Measurements from ENCODE around the gene E2F7. TPM values are rescaled to one million over a fixed set of nuclear protein-coding genes. Genes with fewer than 3 reads are reported as not detected.

The E2F7 gene
- polyA plus RNA-seq, 1 of the 3 experiments (the other 2 are of a cell fraction) = 8.8 TPM

- Histone ChIP-seq H3K9ac (no peak overlapping the region), H3K9me2 (no peaks in the 10 kb centered on the region), H3F3A (replicated peaks; ENCODE audit: insufficient read depth) (peaks cover 12% of the 10 kb centered on the region), H3K4me2 (no peak overlapping the region), H3K4me1 (ENCODE audit: control insufficient read depth in 1 of 2, insufficient read depth in 2 of 2, low read depth in 1 of 2, low read length in 1 of 2) (peaks cover 0 to 8% of the 10 kb centered on the region in 2 experiments; a peak in 1 of 4 replicates), H3K4me3 (ENCODE audit: low read depth in 2 of 2, low read length in 1 of 2) (no peak overlapping the region), H3K27ac (ENCODE audit: low read depth in 2 of 2, low read length in 1 of 2) (no peak overlapping the region), H3K79me2 (ENCODE audit: insufficient read depth) (no peaks in the 10 kb centered on the region), H4K20me1 (ENCODE audit: insufficient read depth) (no peaks in the 10 kb centered on the region), H3K27me3 (ENCODE audit: insufficient read depth) (no peaks in the 10 kb centered on the region), H3K36me3 (replicated peaks in 1 of 2; ENCODE audit: control insufficient read depth in 1 of 2, insufficient read depth in 2 of 2, low read length in 1 of 2) (no peaks in the 10 kb centered on the region), H3K9me3 (no peaks in the 10 kb centered on the region), H2AFZ (ENCODE audit: low read depth) (peak overlapping the region; percentile 60; the same call in 1 of the 2 replicates)
- 6% methylated on average over 1 of the region's 1 CpG for WGBS (ENCODE audit: low lambda C conversion rate)
- TF ChIP-seq RCOR1 (IDR thresholded peaks at IDR 0.05; ENCODE audit: low read length) = no peak
- TF ChIP-seq SIN3A (IDR thresholded peaks at IDR 0.05; ENCODE audit: borderline replicate concordance, low read depth, low read length) = no peak
- no peak for TF ChIP-seq ELF1 (IDR thresholded peaks at IDR 0.05)
- TF ChIP-seq ZBTB33 (IDR thresholded peaks at IDR 0.05; ENCODE audit: borderline replicate concordance, low read depth) = no peak
- TF ChIP-seq FOSL2 (IDR thresholded peaks at IDR 0.05; ENCODE audit: borderline replicate concordance, low read depth) = no peak
- TF ChIP-seq POLR2AphosphoS5 (IDR thresholded peaks at IDR 0.05; ENCODE audit: low read depth, low read length) = no peak
- no peak for TF ChIP-seq FOXM1 (IDR thresholded peaks at IDR 0.05; ENCODE audit: low read depth)
- no peak for TF ChIP-seq RFX5 (IDR thresholded peaks at IDR 0.05; ENCODE audit: low read length)
- TF ChIP-seq PBX3 (IDR thresholded peaks at IDR 0.05) = no peak
- TF ChIP-seq RAD21 (IDR thresholded peaks at IDR 0.05; ENCODE audit: low read length) = no peak
- ChIA-PET CTCF (no interaction called here), POLR2A (no interaction called here)
- DNase-seq = no peak
Observed at GRCh38 chr12:77089686-77090220, 24.4 kb upstream of the E2F7 start.

DNA sequence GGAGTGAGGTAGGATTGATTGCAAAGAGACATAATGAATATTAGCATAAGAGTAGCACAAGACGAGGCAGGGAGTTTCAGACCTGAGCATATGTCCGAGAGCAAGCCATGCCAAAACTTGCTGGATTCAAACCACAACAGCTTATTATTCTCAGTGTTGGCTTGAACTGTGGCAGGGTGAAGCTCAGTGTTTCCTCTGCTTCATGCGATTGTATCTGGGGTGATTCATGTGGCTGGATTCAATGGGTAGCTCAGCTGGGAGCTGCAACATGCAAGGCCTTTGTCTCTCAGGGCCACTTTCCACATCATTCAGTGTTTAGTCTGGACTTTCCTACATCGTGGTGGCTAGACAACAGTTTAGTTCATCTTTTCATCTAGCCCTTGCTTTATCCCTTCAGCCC is 22.1 kb upstream of the E2F7 start:
- CTCF ChIA-PET = no interaction called here
- TF ChIP-seq, protein P1, sequence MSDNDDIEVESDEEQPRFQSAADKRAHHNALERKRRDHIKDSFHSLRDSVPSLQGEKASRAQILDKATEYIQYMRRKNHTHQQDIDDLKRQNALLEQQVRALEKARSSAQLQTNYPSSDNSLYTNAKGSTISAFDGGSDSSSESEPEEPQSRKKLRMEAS (IDR thresholded peaks at IDR 0.05; ENCODE audit: low read depth) = peak; percentile 30; the same call in 1 of the 2 replicates
- TF ChIP-seq REST (IDR thresholded peaks at IDR 0.05; ENCODE audit: low read depth, low read length) (no peak), YY1 (IDR thresholded peaks at IDR 0.05; ENCODE audit: low read depth) (no peak), RXRA (IDR thresholded peaks at IDR 0.05; ENCODE audit: borderline replicate concordance, low read depth) (no peak), ELF1 (IDR thresholded peaks at IDR 0.05) (no peak), USF2 (IDR thresholded peaks at IDR 0.05; ENCODE audit: borderline replicate concordance, low read depth, low read length) (no peak), SIN3A (IDR thresholded peaks at IDR 0.05; ENCODE audit: borderline replicate concordance, low read depth, low read length) (no peak), ZBTB33 (IDR thresholded peaks at IDR 0.05; ENCODE audit: borderline replicate concordance, low read depth) (no peak), EP300 (IDR thresholded peaks at IDR 0.05; ENCODE audit: borderline replicate concordance in 1 of 2, low read depth in 1 of 2, low read length in 1 of 2) (no peak; a peak in 1 of 4 replicates), TCF12 (IDR thresholded peaks at IDR 0.05) (peak; percentile 71; the same call in 1 of the 2 replicates)

More for the DNA sequence above, 22.1 kb upstream of the E2F7 start:
- peak overlapping the region; percentile 58 for H2AFZ ChIP-seq (ENCODE audit: low read depth)
- H4K20me1 ChIP-seq (ENCODE audit: insufficient read depth) = no peaks in the 10 kb centered on the region
- DNase-seq = no peak
- H3K4me2 ChIP-seq = no peak overlapping the region
- no peaks in the 10 kb centered on the region for H3K27me3 ChIP-seq (ENCODE audit: insufficient read depth)
- no peaks in the 10 kb centered on the region for H3K9me3 ChIP-seq
- POLR2A ChIA-PET = no interaction called here
- H3K27ac ChIP-seq (ENCODE audit: low read depth in 2 of 2, low read length in 1 of 2) = peak overlapping the region in 1 of 2 experiments; percentile 61; a peak in 2 of 4 replicates
- H3K9ac ChIP-seq = peak overlapping the region; percentile 37; the same call in 1 of the 2 replicates
- 25% methylated on average over 4 of the region's 4 CpGs for WGBS (ENCODE audit: low lambda C conversion rate)
- no peaks in the 10 kb centered on the region for H3K79me2 ChIP-seq (ENCODE audit: insufficient read depth)
- H3K4me3 ChIP-seq (ENCODE audit: low read depth in 2 of 2, low read length in 1 of 2) = no peak overlapping the region
- H3K9me2 ChIP-seq = no peaks in the 10 kb centered on the region
- no peaks in the 10 kb centered on the region for H3K36me3 ChIP-seq (replicated peaks in 1 of 2; ENCODE audit: control insufficient read depth in 1 of 2, insufficient read depth in 2 of 2, low read length in 1 of 2)
- peaks cover 12% of the 10 kb centered on the region for H3F3A ChIP-seq (replicated peaks; ENCODE audit: insufficient read depth)
- peaks cover 0 to 8% of the 10 kb centered on the region in 2 experiments; a peak in 1 of 4 replicates for H3K4me1 ChIP-seq (ENCODE audit: control insufficient read depth in 1 of 2, insufficient read depth in 2 of 2, low read depth in 1 of 2, low read length in 1 of 2)

Data from SK-N-SH (cell line).